H1 (cell line): Measurements from ENCODE around the gene DENND4B.

ENCODE experiments used
- BACH1 ChIP-seq: IDR thresholded peaks from 2 replicates; pipeline ENCODE4 v1.6.1; 2012; ENCODE audit warnings: low read length, improper control_type of control experiment
- CBX5 ChIP-seq: fragments of 300-800, 300-1000 bp; sonication (generic); IDR thresholded peaks from 2 replicates; pipeline ENCODE4 v1.7.1; 2016; ENCODE audit warnings: antibody characterized with exemption, low read length, low read depth
- EGR1 ChIP-seq: IDR thresholded peaks from 2 replicates; pipeline ENCODE4 v1.6.1; 2011; ENCODE audit warnings: low read depth, low read length, borderline replicate concordance
- GABPA ChIP-seq: IDR thresholded peaks from 2 replicates; pipeline ENCODE4 v1.6.1; 2011; ENCODE audit warnings: mild to moderate bottlenecking, low read length, moderate library complexity, borderline replicate concordance; ENCODE audit not compliant: insufficient read depth
- JUND ChIP-seq: IDR thresholded peaks from 2 replicates; pipeline ENCODE4 v1.6.1; 2011; ENCODE audit warnings: mild to moderate bottlenecking, improper control_type of control experiment, low read length
- MAFK ChIP-seq: IDR thresholded peaks from 2 replicates; pipeline ENCODE4 v1.6.1; 2012; ENCODE audit warnings: low read depth, mild to moderate bottlenecking, improper control_type of control experiment, low read length
- POLR2A ChIP-seq, 2 experiments: IDR thresholded peaks; 1 replicate in 1 of 2; 2 replicates in 1 of 2; pipeline ENCODE4 v1.6.1; 2011; ENCODE audit warnings: low read depth in 2 of 2, low read length in 2 of 2, mild to moderate bottlenecking in 2 of 2; ENCODE audit errors: control extremely low read depth in 1 of 2
- POU5F1 ChIP-seq: IDR thresholded peaks from 2 replicates; pipeline ENCODE4 v1.6.1; 2011; ENCODE audit warnings: low read depth, mild to moderate bottlenecking, low read length, moderate library complexity
- RFX5 ChIP-seq: IDR thresholded peaks from 2 replicates; pipeline ENCODE4 v1.6.1; 2011; ENCODE audit warnings: low read depth, low read length, improper control_type of control experiment, borderline replicate concordance
- SUZ12 ChIP-seq: fragments of 200-600 bp; sonication (generic); IDR thresholded peaks from 2 replicates; pipeline ENCODE4 v1.6.1; 2012; ENCODE audit warnings: mild to moderate bottlenecking, inconsistent platforms, low read length, moderate library complexity, mixed read lengths
- TF ChIP-seq, protein P1 (sequence below), 3 experiments: IDR thresholded peaks; 1 replicate in 2 of 3; 2 replicates in 1 of 3; pipeline versions ENCODE4 v1.5.1 to v1.6.1; 2011; ENCODE audit warnings: low read length in 3 of 3, mild to moderate bottlenecking in 3 of 3, inconsistent platforms in 2 of 3, low read depth in 1 of 3, moderate library complexity in 1 of 3; ENCODE audit not compliant: insufficient read depth in 1 of 3; ENCODE audit errors: control extremely low read depth in 1 of 3
- TF ChIP-seq, protein P2 (sequence below): IDR thresholded peaks from 2 replicates; pipeline ENCODE4 v1.6.1; 2011; ENCODE audit warnings: low read length, improper control_type of control experiment
- TF ChIP-seq, protein P3 (sequence below): IDR thresholded peaks from 2 replicates; pipeline ENCODE4 v1.6.1; 2012; ENCODE audit warnings: low read length, inconsistent platforms
- TF ChIP-seq, protein P4 (sequence below): IDR thresholded peaks from 2 replicates; pipeline ENCODE4 v1.6.1; 2012; ENCODE audit warnings: inconsistent platforms

DNA sequence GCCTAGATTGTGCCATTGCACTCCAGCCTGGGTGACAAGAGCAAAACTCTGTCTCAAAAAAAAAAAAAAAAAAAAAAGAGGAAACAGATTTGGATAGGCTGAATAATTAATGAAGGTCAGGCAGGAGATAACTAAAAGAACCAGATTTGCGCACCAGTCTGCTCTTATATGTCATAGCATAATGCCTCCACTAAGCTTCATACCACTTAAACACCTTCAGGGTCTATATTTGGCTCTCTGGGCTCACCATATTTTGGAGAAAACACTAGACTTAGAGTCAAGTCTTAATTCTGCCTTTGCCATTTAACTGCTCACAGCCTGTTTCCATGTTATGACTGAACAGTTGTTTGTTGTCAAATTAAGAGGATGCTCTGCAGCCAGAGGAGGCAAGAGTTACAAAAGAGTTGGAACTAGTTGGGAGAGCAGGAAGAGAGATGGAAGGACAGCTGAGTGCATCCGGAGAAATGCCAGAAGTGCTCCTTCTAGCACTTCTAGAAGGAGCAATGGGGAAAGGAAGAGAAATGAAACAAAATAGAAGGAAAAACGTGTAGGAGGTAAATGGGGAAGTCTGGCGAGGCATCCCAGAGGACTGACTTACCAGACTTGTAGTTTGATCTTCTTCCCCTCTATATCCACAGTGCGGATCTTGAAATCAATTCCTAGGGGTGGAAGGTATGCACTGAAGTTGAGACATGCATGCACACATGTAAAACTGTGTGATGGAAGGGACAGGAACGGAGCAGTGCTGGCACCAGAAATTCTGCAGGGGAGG lies 37.8 kb upstream of the DENND4B start:
- TF ChIP-seq, protein P1, sequence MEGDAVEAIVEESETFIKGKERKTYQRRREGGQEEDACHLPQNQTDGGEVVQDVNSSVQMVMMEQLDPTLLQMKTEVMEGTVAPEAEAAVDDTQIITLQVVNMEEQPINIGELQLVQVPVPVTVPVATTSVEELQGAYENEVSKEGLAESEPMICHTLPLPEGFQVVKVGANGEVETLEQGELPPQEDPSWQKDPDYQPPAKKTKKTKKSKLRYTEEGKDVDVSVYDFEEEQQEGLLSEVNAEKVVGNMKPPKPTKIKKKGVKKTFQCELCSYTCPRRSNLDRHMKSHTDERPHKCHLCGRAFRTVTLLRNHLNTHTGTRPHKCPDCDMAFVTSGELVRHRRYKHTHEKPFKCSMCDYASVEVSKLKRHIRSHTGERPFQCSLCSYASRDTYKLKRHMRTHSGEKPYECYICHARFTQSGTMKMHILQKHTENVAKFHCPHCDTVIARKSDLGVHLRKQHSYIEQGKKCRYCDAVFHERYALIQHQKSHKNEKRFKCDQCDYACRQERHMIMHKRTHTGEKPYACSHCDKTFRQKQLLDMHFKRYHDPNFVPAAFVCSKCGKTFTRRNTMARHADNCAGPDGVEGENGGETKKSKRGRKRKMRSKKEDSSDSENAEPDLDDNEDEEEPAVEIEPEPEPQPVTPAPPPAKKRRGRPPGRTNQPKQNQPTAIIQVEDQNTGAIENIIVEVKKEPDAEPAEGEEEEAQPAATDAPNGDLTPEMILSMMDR (IDR thresholded peaks at IDR 0.05; ENCODE audit: control extremely low read depth in 1 of 3, insufficient read depth in 1 of 3, low read depth in 1 of 3, low read length in 3 of 3) = no peak
- TF ChIP-seq, protein P2, sequence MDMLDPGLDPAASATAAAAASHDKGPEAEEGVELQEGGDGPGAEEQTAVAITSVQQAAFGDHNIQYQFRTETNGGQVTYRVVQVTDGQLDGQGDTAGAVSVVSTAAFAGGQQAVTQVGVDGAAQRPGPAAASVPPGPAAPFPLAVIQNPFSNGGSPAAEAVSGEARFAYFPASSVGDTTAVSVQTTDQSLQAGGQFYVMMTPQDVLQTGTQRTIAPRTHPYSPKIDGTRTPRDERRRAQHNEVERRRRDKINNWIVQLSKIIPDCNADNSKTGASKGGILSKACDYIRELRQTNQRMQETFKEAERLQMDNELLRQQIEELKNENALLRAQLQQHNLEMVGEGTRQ = no peak
- no peak for TF ChIP-seq POLR2A (IDR thresholded peaks at IDR 0.05; ENCODE audit: control extremely low read depth in 1 of 2, low read depth in 2 of 2, low read length in 2 of 2)
- TF ChIP-seq, protein P3, sequence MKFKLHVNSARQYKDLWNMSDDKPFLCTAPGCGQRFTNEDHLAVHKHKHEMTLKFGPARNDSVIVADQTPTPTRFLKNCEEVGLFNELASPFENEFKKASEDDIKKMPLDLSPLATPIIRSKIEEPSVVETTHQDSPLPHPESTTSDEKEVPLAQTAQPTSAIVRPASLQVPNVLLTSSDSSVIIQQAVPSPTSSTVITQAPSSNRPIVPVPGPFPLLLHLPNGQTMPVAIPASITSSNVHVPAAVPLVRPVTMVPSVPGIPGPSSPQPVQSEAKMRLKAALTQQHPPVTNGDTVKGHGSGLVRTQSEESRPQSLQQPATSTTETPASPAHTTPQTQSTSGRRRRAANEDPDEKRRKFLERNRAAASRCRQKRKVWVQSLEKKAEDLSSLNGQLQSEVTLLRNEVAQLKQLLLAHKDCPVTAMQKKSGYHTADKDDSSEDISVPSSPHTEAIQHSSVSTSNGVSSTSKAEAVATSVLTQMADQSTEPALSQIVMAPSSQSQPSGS = no peak
- no peak for TF ChIP-seq BACH1
- TF ChIP-seq, protein P4, sequence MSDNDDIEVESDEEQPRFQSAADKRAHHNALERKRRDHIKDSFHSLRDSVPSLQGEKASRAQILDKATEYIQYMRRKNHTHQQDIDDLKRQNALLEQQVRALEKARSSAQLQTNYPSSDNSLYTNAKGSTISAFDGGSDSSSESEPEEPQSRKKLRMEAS = no peak
- no peak for TF ChIP-seq SUZ12
- TF ChIP-seq GABPA = no peak
- TF ChIP-seq JUND = no peak
- no peak for TF ChIP-seq CBX5
- TF ChIP-seq POU5F1 = no peak
- TF ChIP-seq MAFK = no peak
- TF ChIP-seq RFX5 = no peak
- TF ChIP-seq EGR1 = no peak
